Activated T-helper 9 cell treated with anti-CD3 and anti-CD28 coated beads, Interleukin-2, amount 50 U/mL, for 16 hours (primary cell): ENCODE results near the gene DDC.

Experiments
- DNase-seq: peaks from one replicate; pipeline ENCODE4 v3.0.0-alpha.2; 2020; ENCODE audit warnings: low read depth

DDC gene

DNA sequence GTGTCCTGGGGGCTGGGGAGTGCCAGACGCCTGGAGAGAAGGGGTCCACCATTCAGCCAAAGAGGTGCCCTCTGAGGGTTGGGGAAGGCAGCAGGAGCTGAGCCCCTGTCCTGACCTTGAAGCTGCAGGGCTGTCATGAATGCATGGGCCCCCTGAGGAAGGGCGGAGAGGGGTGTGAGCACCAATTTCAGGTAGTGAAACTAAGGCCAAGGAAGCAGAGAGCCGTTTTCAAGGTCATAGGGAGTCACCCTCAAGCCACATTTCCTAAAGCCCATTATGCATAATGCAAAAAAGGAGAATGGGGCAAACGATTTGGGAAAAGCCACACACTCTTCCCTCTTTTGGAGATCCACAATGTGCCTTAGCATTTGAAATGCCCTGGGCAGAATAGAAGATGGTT, 152.2 kb downstream of the DDC start:
- no peak for DNase-seq

GRCh38 chr7:50411332-50411731, 153.9 kb downstream of the DDC start:
- no peak for DNase-seq

DNA sequence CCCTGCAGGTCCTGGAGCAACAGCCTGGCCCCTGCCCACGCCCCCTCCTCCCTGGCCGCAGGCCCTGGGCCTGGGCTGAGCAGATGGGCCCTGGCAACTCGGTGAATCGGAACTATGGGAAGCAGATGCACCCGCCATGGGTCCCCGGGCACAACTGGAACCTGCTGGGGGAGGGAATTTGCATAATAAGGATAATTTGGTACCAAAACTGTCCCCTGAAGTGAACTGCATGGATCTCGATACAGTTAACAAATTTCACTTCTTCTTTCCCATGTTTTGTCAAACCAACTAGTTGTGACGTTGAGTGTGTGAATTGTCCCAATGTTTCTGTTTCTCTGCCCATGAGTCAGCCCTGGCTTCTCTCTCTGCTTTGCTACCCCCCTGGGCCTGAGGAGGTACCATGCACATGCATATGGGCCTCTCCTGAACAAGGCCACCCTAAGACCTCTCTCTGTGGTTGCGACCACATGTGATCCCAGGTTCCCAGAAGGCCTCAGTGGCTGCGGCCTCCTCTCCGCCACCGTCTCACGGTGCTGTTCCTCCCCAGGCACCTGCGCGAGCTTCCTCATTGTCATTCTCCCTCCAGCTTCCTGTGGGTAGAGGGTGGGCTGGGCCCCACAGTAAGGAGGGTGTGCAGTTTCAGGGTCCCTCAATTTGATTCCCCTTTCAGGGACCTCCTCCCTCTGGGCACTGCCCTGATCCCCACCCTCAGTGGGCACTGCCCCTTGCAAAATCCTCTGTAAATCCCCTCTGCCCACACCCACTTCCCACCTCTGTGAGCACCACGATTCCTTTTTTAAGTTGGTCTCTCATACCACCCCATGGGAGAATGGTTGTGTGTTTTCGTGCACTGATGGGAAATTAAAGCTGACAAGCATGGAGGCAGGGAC, 155.1 kb downstream of the DDC start:
- no peak for DNase-seq
